ENCODE results near the gene QPCT. TPM values are rescaled to one million over a fixed set of nuclear protein-coding genes. Genes with fewer than 3 reads are reported as not detected.
"Not testable (repeated sequence)": the region's sequence is repeated elsewhere in the genome, so short reads cannot be mapped to it uniquely, and the experiment has no call there.

The QPCT gene
- 0.26 TPM in 1 of 2 replicates, not detected in the other for total RNA-seq (2014; rRNA removed; shearing (Covaris generic))
- 0.08 TPM in 1 of 2 replicates, not detected in the other for polyA plus RNA-seq (2015; cell fraction: cytosol; rRNA removed)
- 0.57 TPM in 1 of 2 replicates, not detected in the other for polyA plus RNA-seq (2015; cell fraction: nucleus; rRNA removed)

DNA sequence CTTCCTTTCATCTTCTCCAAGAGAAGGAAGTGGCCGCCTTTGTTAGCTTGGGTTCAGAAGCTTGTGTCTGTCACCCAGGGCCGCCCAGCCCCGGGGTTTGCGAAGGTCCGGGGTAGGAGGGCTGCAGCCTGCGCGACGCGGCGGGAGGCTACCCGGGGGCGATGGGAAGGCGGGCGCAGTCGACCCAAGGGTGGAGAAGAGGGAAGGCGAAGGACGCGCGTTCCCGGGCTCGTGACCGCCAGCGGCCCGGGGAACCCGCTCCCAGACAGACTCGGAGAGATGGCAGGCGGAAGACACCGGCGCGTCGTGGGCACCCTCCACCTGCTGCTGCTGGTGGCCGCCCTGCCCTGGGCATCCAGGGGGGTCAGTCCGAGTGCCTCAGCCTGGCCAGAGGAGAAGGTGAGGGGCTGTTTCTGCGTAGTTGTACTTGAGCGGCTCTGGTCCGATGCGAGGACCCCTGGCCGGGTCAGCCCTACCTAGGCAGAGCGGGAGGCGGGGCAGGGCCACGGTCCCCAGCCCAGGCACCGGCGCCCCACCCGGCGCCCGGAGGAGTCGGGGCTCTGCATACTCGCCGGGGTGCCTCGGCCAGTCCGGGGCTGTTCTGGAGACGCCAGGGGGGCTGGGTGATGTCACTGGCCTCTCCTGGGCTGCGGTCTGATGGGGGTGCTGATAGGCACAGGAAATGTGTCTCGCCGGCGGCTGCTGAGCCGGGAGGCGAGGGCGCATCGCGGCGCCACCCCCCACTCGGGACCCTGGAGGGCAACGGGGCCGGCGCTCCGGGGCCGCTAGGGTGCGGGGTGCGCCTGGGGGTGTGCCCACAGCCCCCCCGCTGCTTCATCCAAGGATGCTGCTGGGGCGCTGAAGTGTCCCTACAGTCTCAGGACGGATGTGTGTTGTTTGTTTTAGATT lies at the start of gene QPCT:
Gene QPCT, plus strand, starts transcription at position 178 of the 909 bp plus-strand sequence. Its CDS starts 102 bp downstream, at position 280.
- no peak for DNase-seq (ENCODE audit: low read depth)

DNA sequence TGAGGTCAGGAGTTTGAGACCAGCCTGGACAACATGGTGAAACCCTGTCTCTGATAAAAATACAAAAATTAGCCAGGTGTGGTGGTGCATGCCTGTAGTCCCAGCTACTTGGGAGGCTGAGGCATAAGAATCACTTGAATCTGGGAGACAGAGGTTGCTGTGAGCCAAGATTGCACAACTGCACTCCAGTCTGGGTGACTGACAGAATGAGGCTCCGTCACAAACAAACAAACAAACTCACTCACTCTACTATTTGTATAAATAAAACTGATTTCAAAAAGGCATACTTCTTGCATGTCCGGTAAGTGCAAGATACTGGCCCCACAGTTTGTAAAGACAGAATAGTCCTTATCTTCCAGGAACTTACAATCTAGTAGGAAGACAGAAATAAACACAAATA lies 49.6 kb upstream of the QPCT start:
- DNase-seq (ENCODE audit: low read depth), result not testable (repeated sequence)

GRCh38 chr2:37295469-37296073 lies 48.9 kb upstream of the QPCT start:
- no peak for DNase-seq (ENCODE audit: low read depth)

- no peak for DNase-seq (ENCODE audit: low read depth)
Measured at GRCh38 chr2:37297632-37298031, 46.8 kb upstream of the QPCT start.

DNA sequence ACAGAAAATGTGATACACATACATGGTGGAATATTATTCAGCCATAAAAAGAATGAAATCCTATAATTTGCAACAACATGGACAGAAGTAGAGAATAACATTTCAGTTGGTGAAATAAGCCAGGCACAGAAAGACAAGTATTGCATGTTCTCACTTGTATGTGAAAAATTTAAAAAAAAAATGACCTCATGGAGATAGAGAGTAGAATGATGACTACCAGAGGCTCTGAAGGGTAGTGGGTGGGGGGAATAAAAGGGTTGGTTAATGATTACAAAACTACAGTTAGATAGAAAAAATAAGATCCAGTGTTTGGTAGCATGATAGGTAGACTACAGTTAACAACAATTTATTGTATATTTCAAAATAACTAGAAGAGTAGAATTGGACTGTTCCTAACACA lies 44.3 kb upstream of the QPCT start:
- no peak for DNase-seq (ENCODE audit: low read depth)

DNA sequence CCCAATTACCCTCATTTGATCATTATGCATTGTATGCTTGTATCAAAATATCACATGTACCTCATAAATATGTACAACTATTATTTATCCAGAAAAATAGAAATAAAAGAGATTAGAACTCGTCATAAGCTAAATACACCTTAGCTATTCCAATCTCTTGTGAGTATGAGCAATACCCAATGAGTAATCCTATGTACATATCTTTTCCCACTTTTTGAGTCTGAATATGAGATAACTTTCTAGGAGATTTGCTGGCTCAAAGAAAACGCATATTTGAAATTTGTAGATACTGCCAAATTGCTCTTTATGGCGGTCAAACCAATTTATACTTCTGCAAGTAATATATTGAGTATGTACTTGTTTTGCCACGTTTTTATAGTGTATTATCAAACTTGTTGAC lies 43.9 kb upstream of the QPCT start:
- DNase-seq (ENCODE audit: low read depth), result no peak

- DNase-seq (ENCODE audit: low read depth), result peak; percentile 35
Measured at GRCh38 chr2:37301408-37301807, 43.0 kb upstream of the QPCT start.

DNA sequence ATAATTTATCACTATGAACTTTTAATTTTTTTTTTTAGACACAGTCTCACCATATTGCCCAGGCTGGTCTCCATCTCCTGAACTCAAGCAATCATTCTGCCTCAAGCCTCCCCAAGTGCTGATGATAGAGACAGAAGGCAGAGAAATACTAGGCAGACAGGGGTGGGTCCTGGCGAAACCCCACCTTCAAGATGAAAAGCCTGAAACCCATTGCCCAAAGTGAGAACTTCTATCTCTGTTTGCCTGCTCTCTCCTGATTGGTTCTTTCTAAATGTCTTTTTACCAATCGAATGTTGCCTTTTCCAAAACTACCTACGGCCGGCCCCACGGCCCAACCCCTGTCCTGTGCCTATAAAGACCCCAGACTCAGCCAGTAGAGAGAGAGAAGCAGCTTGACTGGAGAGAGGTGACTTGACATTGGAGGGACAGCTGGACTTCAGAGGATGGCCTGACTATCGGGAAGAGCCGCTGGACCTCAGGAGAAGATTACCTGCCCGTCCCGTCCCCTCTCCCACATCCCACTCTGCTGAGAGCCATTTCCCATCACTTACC lies 41.7 kb upstream of the QPCT start:
- no peak for DNase-seq (ENCODE audit: low read depth)

DNA sequence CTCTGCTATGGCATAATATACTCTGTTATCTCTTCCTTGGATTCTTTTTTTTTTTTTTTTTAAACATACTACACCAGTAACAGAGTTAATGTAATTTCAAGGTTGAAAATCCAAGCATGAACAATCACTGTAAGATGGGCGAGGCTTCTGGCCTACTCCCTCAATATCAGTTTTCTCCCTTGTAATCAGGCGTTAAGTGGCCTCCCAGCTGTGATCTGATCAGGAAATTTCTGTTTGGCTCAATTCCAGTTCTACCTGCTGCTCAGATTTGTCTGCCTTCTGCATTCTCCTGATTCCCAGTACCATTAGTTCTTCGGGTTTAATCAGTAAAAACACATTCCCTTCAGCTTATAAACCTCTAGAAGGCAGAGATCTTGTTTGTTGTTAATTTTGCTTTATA lies 38.4 kb upstream of the QPCT start:
- DNase-seq (ENCODE audit: low read depth), result no peak

DNA sequence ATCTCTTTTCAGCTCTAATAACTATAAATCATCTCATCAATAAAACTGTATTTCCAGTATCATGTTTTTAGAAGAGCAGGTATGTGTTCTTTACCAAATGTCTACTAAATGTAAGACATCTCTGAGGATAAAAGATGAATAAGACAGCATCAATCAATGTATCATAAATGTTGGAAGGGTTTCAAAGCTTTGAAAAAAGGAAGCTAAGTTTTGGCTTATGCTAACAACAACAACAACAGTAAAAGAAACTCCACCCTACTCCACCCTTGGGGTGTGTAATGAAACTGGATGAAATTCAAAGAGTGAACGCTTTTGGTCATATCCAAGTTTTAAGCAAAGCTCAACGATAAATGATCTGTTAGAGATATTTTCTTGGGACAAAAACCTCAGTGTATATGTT lies 36.9 kb upstream of the QPCT start:
- DNase-seq (ENCODE audit: low read depth), result no peak

DNA sequence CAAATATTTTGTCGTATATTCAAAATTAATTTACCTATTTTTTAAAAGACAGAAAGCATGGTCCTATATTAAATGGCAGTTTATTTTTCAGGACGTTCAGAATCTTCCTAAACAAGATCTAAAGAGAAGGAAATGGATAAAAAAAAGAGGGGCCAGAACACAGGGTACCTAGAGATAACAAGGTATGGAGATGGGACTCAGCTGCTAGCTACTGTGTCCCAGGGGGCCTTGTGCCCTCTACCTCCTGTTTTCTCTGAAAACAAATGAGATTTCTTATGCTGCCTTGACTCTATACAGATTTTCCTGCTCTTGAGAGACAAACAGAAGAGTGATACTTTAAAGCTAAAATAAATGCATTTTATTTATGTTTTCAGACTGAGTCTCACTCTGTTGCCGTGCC lies 29.1 kb upstream of the QPCT start:
- DNase-seq (ENCODE audit: low read depth), result no peak

DNA sequence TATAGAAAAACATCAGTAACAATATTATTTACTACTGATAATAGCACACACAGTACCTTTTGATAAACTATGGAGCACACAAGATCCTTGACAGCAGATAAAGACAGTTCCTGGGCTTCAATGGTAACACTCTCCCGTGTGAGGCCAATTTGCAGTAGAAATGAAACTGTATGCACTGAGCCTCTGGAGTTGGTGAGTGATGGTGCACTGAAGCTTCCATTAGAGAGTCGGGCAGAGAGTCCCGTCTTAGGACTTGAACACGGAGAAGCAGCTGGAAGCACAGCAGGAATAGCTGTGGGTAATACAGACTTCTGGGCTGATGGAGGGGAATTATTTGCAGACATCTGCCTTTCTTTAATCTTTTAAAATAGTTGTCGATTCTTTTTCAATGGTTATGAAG lies 28.2 kb upstream of the QPCT start:
- DNase-seq (ENCODE audit: low read depth), result no peak

DNA sequence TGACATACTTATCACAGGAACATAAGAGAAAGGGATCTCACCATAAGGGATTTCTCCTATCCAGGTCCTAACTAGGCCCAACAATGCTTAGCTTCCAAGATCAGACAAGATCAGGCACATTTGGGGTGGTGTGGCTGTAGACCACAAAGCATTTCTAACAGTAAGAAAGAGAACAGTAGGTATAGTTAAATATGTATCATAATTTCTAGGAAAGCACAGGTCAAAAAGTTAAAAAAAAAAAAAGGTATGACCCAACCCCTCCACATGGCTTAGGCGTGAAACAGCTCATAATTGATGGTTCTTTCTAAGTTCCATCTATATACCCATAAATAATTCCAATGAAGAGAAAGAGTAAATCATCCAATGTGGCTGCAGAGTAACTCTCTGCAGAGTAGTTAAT lies 26.7 kb upstream of the QPCT start:
- DNase-seq (ENCODE audit: low read depth), result no peak

GRCh38 chr2:37318401-37318800 lies 26.0 kb upstream of the QPCT start:
- peak; percentile 19 for DNase-seq (ENCODE audit: low read depth)

GRCh38 chr2:37319754-37320609 lies 24.4 kb upstream of the QPCT start:
- no peak for DNase-seq (ENCODE audit: low read depth)

GRCh38 chr2:37321029-37321682 lies 23.3 kb upstream of the QPCT start:
- no peak for DNase-seq (ENCODE audit: low read depth)

DNA sequence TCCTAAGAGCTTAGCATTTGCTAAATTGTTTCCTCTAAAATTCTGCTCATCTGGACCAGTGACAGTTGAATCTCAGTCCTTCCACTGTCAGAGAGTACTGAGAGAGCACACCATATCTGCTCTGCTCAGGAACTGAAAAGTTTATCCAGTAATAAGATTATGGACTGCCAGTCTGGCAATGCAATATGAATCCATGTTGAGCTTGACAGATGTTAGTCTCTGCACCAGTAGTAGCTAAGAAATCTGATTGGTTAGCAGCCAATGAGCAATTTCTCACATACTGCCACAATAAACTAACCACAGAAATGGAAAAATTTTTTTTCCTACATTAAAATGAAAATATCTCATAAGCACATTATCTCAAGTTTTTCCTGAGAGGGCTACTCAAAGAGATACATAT lies 22.1 kb upstream of the QPCT start:
- DNase-seq (ENCODE audit: low read depth), result no peak

- no peak for DNase-seq (ENCODE audit: low read depth)
Measured at GRCh38 chr2:37323176-37323780, 21.2 kb upstream of the QPCT start.

GRCh38 chr2:37323781-37324535 lies 20.5 kb upstream of the QPCT start:
- peak; percentile 52 for DNase-seq (ENCODE audit: low read depth)

GRCh38 chr2:37324536-37324785 lies 20.0 kb upstream of the QPCT start:
- peak; percentile 55 for DNase-seq (ENCODE audit: low read depth)

Measured in HT1080 (cell line).